NCI-H345 treated with DMSO at 0.1 percent for 48 hours (cell line): ENCODE results near the gene SEL1L3.

ENCODE experiments used
- DNase-seq: peaks from one replicate; lab custom pipeline; 2025; ENCODE audit not compliant: unreplicated experiment; lab: John Stamatoyannopoulos, UW

Gene SEL1L3

GRCh38 chr4:25857403-25857802 lies 5.4 kb downstream of the SEL1L3 start:
- DNase-seq: no peak

- no peak for DNase-seq
These were observed 6.0 kb downstream of the SEL1L3 start for GRCh38 chr4:25856756-25857155.

- no peak for DNase-seq
These were observed 10.7 kb downstream of the SEL1L3 start for GRCh38 chr4:25852103-25852502.

GRCh38 chr4:25847329-25847728 lies 15.5 kb downstream of the SEL1L3 start:
- no peak for DNase-seq

GRCh38 chr4:25845841-25846653 lies 16.7 kb downstream of the SEL1L3 start:
- no peak for DNase-seq

- no peak for DNase-seq
These were observed 17.7 kb downstream of the SEL1L3 start for GRCh38 chr4:25844961-25845712.

- no peak for DNase-seq
These were observed 19.3 kb downstream of the SEL1L3 start for GRCh38 chr4:25843340-25844097.

- no peak for DNase-seq
These were observed 20.5 kb downstream of the SEL1L3 start for GRCh38 chr4:25842229-25842845.

- DNase-seq: no peak
These were observed 23.1 kb downstream of the SEL1L3 start for GRCh38 chr4:25839687-25840086.

- no peak for DNase-seq
These were observed 23.6 kb downstream of the SEL1L3 start for GRCh38 chr4:25839233-25839632.

- DNase-seq: no peak
These were observed 24.3 kb downstream of the SEL1L3 start for GRCh38 chr4:25838526-25838925.

GRCh38 chr4:25837107-25837506 lies 25.7 kb downstream of the SEL1L3 start:
- DNase-seq: no peak

GRCh38 chr4:25835384-25835783 lies 27.4 kb downstream of the SEL1L3 start:
- no peak for DNase-seq

- DNase-seq: no peak
These were observed 28.2 kb downstream of the SEL1L3 start for GRCh38 chr4:25834411-25835107.

GRCh38 chr4:25830548-25830947 lies 32.2 kb downstream of the SEL1L3 start:
- no peak for DNase-seq

- no peak for DNase-seq
These were observed 34.9 kb downstream of the SEL1L3 start for GRCh38 chr4:25827897-25828296.

- no peak for DNase-seq
These were observed 35.4 kb downstream of the SEL1L3 start for GRCh38 chr4:25827373-25827772.

GRCh38 chr4:25826074-25826752 lies 36.6 kb downstream of the SEL1L3 start:
- DNase-seq: peak; percentile 5

GRCh38 chr4:25823632-25824031 lies 39.2 kb downstream of the SEL1L3 start:
- DNase-seq: peak; percentile 3

- no peak for DNase-seq
These were observed 40.9 kb downstream of the SEL1L3 start for GRCh38 chr4:25821899-25822298.
